WERI-Rb-1 (cell line): Measurements from ENCODE around the gene SLC7A14.

Source experiments
- DNase-seq: peaks from one replicate; pipeline ENCODE4 v3.0.0-alpha.2; 2020
- H3K27ac ChIP-seq: fragments of 250-450 bp; sonication (Bioruptor Pico); 2 replicates; pipeline ENCODE4 v1.5.1; 2020; ENCODE audit warnings: mild to moderate bottlenecking, moderate library complexity
- H3K27me3 ChIP-seq: fragments of 250-450 bp; sonication (Bioruptor Pico); 2 replicates; pipeline ENCODE4 v1.5.1; 2021; ENCODE audit warnings: mild to moderate bottlenecking, low read depth, moderate library complexity; ENCODE audit not compliant: insufficient read depth, severe bottlenecking
- H3K36me3 ChIP-seq: fragments of 250-450 bp; sonication (Bioruptor Pico); 2 replicates; pipeline ENCODE4 v1.5.1; 2020; ENCODE audit warnings: mild to moderate bottlenecking, moderate library complexity
- H3K4me3 ChIP-seq: 2 replicates; pipeline ENCODE4 v1.5.1; 2011; ENCODE audit warnings: low read depth, mild to moderate bottlenecking, control low read depth, low read length
- H3K9me3 ChIP-seq: fragments of 250-450 bp; sonication (Bioruptor Pico); 2 replicates; pipeline ENCODE4 v1.5.1; 2021; ENCODE audit warnings: mild to moderate bottlenecking, moderate library complexity; ENCODE audit not compliant: severe bottlenecking
- CTCF ChIP-seq: IDR thresholded peaks from 2 replicates; pipeline ENCODE4 v1.5.1; 2011; ENCODE audit warnings: low read depth, mild to moderate bottlenecking, control low read depth, inconsistent platforms, low read length

SLC7A14 gene

GRCh38 chr3:170438836-170439235 is 147.0 kb downstream of the SLC7A14 start:
- TF ChIP-seq CTCF = no peak
- H3K27me3 ChIP-seq = no peaks in the 10 kb centered on the region

GRCh38 chr3:170437696-170438407 is 148.0 kb downstream of the SLC7A14 start:
- no peaks in the 10 kb centered on the region for H3K36me3 ChIP-seq
- no peak overlapping the region for H3K4me3 ChIP-seq
- no peak for DNase-seq
- no peak for TF ChIP-seq CTCF
- no peaks in the 10 kb centered on the region for H3K9me3 ChIP-seq
- no peaks in the 10 kb centered on the region for H3K27me3 ChIP-seq
- H3K27ac ChIP-seq = no peak overlapping the region

More at GRCh38 chr3:170438836-170439235, 147.0 kb downstream of the SLC7A14 start:
- no peaks in the 10 kb centered on the region for H3K9me3 ChIP-seq
- DNase-seq = no peak
- no peak overlapping the region for H3K27ac ChIP-seq
- H3K36me3 ChIP-seq = no peaks in the 10 kb centered on the region
- H3K4me3 ChIP-seq = no peak overlapping the region

GRCh38 chr3:170437176-170437575 is 148.7 kb downstream of the SLC7A14 start:
- no peaks in the 10 kb centered on the region for H3K9me3 ChIP-seq
- H3K36me3 ChIP-seq = no peaks in the 10 kb centered on the region
- H3K4me3 ChIP-seq = no peak overlapping the region
- no peak for TF ChIP-seq CTCF
- H3K27me3 ChIP-seq = no peaks in the 10 kb centered on the region
- H3K27ac ChIP-seq = no peak overlapping the region
- DNase-seq = no peak

GRCh38 chr3:170436697-170437096 is 149.2 kb downstream of the SLC7A14 start:
- Histone ChIP-seq H3K4me3 (no peak overlapping the region), H3K27me3 (no peaks in the 10 kb centered on the region), H3K9me3 (no peaks in the 10 kb centered on the region), H3K36me3 (no peaks in the 10 kb centered on the region), H3K27ac (no peak overlapping the region)
- no peak for TF ChIP-seq CTCF
- DNase-seq = no peak

- no peak overlapping the region for H3K4me3 ChIP-seq
- no peak for DNase-seq
- no peaks in the 10 kb centered on the region for H3K9me3 ChIP-seq
- H3K36me3 ChIP-seq = no peaks in the 10 kb centered on the region
- H3K27ac ChIP-seq = no peak overlapping the region
- TF ChIP-seq CTCF = no peak
- H3K27me3 ChIP-seq = no peaks in the 10 kb centered on the region
Observed at GRCh38 chr3:170432416-170432815, 153.5 kb downstream of the SLC7A14 start.

GRCh38 chr3:170431054-170431453 is 154.8 kb downstream of the SLC7A14 start:
- H3K4me3 ChIP-seq = no peak overlapping the region
- no peak for DNase-seq
- no peaks in the 10 kb centered on the region for H3K36me3 ChIP-seq
- H3K9me3 ChIP-seq = no peaks in the 10 kb centered on the region
- TF ChIP-seq CTCF = no peak
- H3K27ac ChIP-seq = no peak overlapping the region
- H3K27me3 ChIP-seq = no peaks in the 10 kb centered on the region
